Keratinocyte (primary cell): ENCODE measurements around the gene FOXN1.

Source experiments
- CTCF ChIP-seq, 3 experiments: IDR thresholded peaks in 1 of 3; conservative IDR thresholded peaks in 1 of 3; optimal IDR thresholded peaks in 1 of 3; 2 replicates in 2 of 3; 3 replicates in 1 of 3; pipeline versions ENCODE3 to v1.5.1; 2011; ENCODE audit warnings: low read length in 3 of 3, mild to moderate bottlenecking in 3 of 3, moderate library complexity in 2 of 3, control low read depth in 1 of 3, inconsistent platforms in 1 of 3; ENCODE audit not compliant: insufficient read depth in 2 of 3; ENCODE audit errors: extremely low read depth in 1 of 3
- EZH2 ChIP-seq: IDR thresholded peaks from one replicate; pipeline ENCODE4 v1.6.1; 2012; ENCODE audit warnings: inconsistent platforms, mild to moderate bottlenecking, low read length, moderate library complexity

GRCh38 chr17:28532050-28532960 lies 26.2 kb downstream of the FOXN1 start:
- no peak for TF ChIP-seq CTCF (optimal IDR thresholded peaks at IDR 0.05 in 1 of 3, IDR thresholded peaks at IDR 0.05 in 1 of 3, conservative IDR thresholded peaks at IDR 0.05 in 1 of 3; ENCODE audit: extremely low read depth in 1 of 3, insufficient read depth in 2 of 3, low read length in 3 of 3)
- no peak for TF ChIP-seq EZH2
